Activated CD4-positive, alpha-beta T cell treated with anti-CD3 and anti-CD28 coated beads, Interleukin-2, amount 50 U/mL, for 24 hours (primary cell): ENCODE data around the gene MAN1A2.
"Not testable (repeated sequence)": the region's sequence is repeated elsewhere in the genome, so short reads cannot be mapped to it uniquely, and the experiment has no call there.

Experiments
- DNase-seq, 2 donors: peaks; one replicate each; pipeline ENCODE4 v3.0.0-alpha.2; 2020; ENCODE audit warnings: low read depth in 1 of 2, low spot score in 1 of 2

The MAN1A2 gene

GRCh38 chr1:117367046-117368025 lies at the start of gene MAN1A2:
Gene MAN1A2, plus strand, starts transcription at chr1:117367449. Its CDS starts 735 bp downstream, at chr1:117368184.
- DNase-seq = peak; percentile 46 to 56

DNA sequence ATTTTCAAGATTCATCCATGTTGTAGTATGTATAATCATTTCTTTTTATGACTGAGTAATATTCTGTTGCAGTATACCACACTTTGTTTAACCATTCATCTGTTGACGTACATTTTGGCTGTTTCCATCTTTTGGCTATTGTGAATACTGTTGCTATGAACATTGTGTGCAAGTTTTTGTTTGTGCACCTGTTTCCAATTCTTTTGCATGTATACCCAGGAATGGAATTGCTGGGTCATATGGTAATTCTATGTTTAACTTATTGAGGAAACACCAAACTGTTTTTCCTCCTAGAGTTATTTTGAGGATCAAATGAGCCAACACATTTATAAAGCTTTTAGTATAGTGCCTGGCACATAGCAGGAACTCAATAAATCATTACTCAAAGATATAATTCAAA lies 49.2 kb upstream of the MAN1A2 start:
- DNase-seq = no peak

DNA sequence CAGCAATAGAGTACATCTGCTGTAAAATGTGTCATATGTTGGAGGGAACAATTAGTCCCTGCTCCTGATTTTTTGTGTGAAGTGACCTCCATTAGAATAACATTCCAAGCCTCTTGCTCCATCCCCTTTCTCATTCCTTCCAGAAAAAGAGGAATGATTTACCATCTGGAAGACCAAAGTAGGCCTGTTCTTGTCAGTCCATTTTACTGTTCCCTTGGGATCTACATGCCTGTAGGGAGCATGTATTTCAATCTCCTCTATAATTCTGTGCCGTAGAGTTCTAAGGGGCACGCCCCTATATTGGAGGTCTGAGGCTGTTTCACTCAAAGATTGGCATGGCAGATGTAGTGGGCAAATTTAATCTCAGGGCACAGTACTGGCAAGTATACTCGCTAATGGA lies 48.8 kb upstream of the MAN1A2 start:
- no peak for DNase-seq

DNA sequence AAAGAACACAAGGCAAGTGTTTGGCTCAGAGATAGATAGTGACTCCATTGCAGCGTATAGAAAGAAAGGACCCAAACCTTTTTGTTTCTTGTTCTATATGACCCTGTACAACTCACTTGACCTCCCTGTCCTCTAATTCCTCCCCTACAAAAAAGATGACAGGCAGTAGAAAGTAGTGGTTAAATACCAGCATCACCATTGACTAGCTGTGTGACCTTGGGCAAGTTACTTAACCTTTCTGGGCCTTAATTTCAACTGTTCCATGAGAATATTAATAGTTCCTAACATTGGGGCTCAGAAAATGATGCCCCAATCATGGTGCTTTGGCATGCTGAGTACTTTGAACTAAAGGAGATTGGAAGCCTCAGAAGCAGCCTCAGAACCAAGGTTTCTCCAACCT lies 46.7 kb upstream of the MAN1A2 start:
- DNase-seq = no peak

GRCh38 chr1:117321680-117322609 lies 45.3 kb upstream of the MAN1A2 start:
- DNase-seq = no peak

- no peak for DNase-seq
These were observed 42.9 kb upstream of the MAN1A2 start for GRCh38 chr1:117324357-117324756.

DNA sequence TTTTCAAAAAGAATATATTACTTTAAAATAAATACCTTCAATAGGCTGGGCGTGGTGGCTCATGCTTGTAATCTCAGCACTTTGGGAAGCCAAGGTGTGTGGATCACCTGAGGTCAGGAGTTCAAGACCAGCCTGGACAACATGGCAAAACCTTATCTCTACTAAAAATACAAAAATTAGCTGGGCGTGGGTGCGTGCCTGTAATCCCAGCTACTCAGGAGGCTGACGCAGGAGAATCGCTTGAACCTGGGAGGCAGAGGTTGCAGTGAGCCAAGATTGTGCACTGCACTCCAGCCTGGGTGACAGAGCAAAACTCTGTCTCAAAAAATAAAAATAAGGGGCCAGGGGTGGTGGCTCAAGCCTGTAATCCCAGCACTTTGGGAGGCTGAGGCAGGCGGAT lies 41.2 kb upstream of the MAN1A2 start:
- not testable (repeated sequence) for DNase-seq

- no peak for DNase-seq
These were observed 40.2 kb upstream of the MAN1A2 start for GRCh38 chr1:117327011-117327410.

GRCh38 chr1:117335376-117336086 lies 31.7 kb upstream of the MAN1A2 start:
- no peak for DNase-seq

DNA sequence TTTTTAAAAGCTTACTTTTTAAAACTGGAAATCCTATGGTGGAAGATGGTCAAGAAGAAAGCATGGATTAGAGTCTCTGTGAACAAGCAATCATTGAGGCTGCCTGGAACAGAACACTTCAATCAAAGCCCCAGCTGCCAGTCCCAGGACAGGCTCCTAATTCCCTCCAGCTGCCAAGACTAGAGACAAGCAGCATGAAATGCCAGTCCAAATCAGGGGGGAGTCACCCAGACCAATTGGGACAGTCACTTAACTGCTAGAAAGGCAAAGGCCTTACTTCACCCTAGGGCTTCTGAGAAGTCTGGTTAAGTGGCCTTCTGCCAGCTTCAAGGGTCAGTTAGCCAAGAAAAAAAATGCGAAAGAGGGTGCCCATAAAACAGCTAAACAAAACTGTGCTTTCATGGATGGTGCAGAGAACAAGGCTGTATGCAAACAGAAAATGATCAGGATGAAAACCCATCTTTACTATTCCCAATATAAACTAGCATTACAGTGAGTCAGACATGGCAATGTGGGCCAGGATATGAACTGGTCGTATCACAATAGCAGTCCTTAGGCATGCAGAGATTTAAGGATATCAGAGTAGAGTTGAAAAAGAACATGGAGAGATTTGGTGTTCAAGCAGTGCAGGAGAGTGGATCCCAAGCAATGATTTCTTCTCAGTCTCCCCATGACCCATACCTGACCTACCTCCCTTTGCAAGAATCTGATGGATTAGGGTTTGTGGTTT lies 31.0 kb upstream of the MAN1A2 start:
- DNase-seq = no peak

DNA sequence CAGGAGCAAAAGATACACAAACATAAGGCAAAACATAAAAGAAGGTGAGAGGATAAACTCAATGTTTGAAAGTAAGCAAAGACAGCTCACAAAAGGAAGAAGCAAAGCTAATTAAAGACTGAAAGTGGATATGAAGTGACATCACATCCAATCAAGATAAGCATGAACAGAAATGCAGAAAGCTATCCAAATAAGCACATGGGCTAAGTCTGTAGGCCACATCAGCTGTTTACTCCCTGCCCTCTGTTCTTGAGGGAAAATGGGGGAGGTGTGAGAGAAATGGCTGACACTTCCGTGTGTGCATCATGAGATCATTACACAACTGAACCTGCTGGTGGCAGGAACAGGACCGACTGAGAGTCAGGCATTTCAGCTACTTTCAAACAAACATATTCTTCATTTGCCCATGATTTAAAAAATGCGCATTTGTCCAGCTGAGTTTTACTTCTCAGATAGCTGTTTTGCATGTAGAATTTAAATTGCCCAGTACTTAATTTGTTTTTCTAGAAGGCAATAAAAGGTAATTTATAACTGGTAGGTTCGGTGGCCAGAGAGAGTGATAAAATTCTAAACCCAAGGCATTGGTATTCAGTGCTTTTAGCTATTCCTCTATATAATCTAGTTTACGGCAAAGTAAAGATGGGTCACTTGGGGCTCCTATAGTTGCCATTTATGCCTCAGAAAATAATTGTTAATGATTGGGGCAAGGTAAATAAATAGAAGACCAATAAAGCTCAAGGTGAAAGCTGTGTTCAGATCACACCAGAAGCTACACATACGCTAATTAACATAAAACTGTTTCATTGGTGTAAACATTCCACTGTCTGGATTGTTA lies 27.2 kb upstream of the MAN1A2 start:
- no peak for DNase-seq

DNA sequence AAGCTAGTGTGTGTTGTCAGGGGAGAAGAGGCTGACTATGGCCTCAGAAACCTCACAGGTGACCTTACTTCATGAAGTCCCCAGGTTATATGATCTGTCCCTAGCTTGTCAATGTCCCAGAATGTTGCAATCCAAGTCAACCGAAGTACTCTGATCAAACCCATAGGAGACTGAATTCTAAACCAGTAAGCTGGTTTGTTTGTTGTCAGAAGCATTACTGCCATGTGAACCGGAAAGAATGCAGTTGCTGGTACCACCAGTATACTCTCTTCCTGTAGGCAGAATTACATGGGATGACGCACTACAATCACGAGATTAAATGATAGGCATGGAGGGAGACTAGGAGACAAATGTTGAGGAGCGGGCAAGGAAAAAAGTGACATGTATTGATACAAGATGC lies 26.1 kb upstream of the MAN1A2 start:
- no peak for DNase-seq

- DNase-seq = no peak
These were observed 24.9 kb upstream of the MAN1A2 start for GRCh38 chr1:117342397-117342796.

GRCh38 chr1:117346206-117346928 lies 20.9 kb upstream of the MAN1A2 start:
- DNase-seq = no peak

- DNase-seq = no peak
These were observed 19.3 kb upstream of the MAN1A2 start for GRCh38 chr1:117347907-117348306.

DNA sequence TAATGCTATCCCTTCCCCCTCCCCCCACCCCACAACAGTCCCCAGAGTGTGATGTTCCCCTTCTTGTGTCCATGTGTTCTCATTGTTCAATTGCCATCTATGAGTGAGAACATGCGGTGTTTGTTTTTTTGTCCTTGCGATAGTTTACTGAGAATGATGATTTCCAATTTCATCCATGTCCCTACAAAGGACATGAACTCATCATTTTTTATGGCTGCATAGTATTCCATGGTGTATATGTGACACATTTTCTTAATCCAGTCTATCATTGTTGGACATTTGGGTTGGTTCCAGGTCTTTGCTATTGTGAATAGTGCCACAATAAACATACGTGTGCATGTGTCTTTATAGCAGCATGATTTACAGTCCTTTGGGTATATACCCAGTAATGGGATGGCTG lies 14.6 kb upstream of the MAN1A2 start:
- DNase-seq = not testable (repeated sequence)

DNA sequence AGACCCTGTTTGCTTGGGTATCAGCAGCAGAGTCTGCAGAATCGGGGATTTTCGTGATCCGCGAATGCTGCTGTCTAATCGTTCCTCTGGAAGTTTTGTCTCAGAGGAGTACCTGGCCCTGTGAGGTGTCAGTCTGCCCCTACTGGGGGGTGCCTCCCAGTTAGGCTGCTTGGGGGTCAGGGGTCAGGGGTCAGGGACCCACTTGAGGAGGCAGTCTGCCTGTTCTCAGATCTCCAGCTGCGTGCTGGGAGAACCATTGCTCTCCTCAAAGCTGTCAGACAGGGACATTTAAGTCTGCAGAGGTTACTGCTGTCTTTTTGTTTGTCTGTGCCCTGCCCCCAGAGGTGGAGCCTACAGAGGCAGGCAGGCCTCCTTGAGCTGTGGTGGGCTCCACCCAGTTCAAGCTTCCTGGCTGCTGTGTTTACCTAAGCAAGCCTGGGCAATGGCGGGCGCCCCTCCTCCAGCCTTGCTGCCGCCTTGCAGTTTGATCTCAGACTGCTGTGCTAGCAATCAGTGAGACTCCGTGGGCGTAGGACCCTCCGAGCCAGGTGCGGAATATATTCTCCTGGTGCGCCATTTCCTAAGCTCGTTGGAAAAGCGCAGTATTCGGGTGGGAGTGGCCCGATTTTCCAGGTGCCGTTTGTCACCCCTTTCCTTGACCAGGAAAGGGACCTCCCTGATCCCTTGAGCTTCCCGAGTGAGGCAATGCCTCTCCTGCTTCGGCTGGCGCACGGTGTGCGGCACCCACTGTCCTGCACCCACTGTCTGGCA lies 9.2 kb upstream of the MAN1A2 start:
- not testable (repeated sequence) for DNase-seq

- DNase-seq = not testable (repeated sequence)
These were observed 8.7 kb upstream of the MAN1A2 start for GRCh38 chr1:117358604-117358887.
